GM20431 (cell line): ENCODE results near the gene PLK3.

Source experiments
- in situ Hi-C: fragments of 300-500 bp; cut with MseI, MboI; formaldehyde crosslinking; loops from one replicate; pipeline ENCODE4 v1.15.0; 2020; ENCODE audit warnings: low sequenced_read_pairs; ENCODE audit not compliant: unreplicated experiment

PLK3 gene

DNA sequence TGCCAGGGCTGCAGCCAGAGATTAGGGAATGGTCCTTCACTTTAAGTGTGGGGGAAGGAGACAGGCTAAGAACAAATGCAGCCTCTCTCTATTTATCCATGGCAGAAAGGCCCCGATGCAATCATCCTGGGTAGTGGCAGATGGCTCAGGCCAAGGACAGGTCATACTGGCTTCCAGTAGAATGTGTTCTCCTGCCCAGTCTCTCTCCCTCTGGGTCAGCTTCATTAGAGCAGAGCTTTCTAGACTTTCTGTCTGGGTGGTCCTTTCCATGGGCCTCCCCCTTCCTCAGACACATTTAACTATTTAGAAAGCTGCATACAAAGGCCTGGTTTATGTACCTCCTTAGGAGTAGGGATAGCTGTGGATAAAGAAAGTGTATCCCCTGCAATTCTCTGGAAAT, 47.7 kb downstream of the PLK3 start:
- in situ Hi-C loops: no loop called here

GRCh38 chr1:44848456-44849181, 48.4 kb downstream of the PLK3 start:
- in situ Hi-C loops: no loop called here

DNA sequence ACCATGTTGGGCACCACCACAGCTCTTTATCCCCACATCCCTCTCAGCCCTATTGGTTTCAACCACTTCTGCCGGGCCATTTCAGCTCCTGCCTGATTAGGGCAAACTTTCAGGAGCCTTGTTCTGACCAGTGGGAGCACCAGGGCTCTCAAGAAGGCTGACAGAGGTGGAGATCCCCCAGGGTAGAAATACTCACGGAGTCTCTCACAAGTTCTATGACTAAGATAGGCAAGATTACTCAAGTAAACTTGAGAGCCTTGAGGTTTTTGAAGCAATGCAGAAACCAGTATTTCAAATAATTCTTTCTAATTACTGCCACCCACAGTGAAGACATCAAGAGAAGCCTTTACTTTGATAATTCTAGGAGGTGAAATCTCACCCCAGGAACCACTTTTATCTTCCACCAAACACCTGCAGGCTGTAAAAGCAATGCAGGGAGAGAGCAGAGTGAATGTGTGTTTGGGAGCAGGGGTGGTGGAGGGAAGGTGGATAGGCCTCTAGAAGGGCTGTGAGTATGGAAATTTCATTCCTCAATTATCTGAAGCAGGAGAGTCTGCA, 49.5 kb downstream of the PLK3 start:
- in situ Hi-C loops: no loop called here

- in situ Hi-C loops: no loop called here
Observed at GRCh38 chr1:44851308-44851707, 51.1 kb downstream of the PLK3 start.

DNA sequence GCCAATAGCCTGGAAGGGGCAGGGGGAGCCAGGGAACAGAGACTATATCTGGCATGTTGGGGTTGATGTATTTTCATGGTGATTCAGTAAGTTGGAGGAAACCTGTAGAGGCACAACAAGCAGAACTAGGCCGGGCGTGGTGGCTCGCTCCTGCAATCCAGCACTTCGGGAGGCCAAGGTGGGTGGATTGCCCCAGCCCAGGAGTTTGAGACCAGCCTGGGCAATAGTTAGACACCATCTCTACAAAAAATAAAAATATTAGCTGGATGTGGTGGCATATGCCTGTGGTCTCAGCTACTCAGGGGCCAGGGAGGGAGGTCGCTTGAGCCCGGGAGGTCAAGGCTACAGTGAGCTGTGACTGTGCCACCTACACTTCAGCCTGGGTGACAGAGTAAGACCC, 53.0 kb downstream of the PLK3 start:
- in situ Hi-C loops: no loop called here

GRCh38 chr1:44854970-44855369, 54.8 kb downstream of the PLK3 start:
- in situ Hi-C loops: no loop called here
